Psoas muscle (tissue), 8 donors: ENCODE results near the gene SORBS2. TPM values are rescaled to one million over a fixed set of nuclear protein-coding genes. Genes with fewer than 3 reads are reported as not detected.

Experiments
- ATAC-seq, 4 donors: fragments of 200-7000 bp; cut with Tn5 transposase; one replicate each; pipeline ENCODE4 v1.9.1; 2020; ENCODE audit warnings: moderate library complexity in 3 of 4, mild to moderate bottlenecking in 2 of 4
- DNase-seq, 2 donors: peaks; one replicate each; pipeline ENCODE4 v3.0.0-alpha.2; 2020
- H3K27ac ChIP-seq: fragments of 200-600 bp; one replicate; pipeline ENCODE4 v1.8.0; 2022
- H3K27me3 ChIP-seq, 3 donors: fragments of 200-600 bp in 1 of 3; one replicate each; pipeline versions ENCODE4 v1.6.1 to v1.8.0; 2013 to 2022; ENCODE audit warnings: low read length in 2 of 3, mild to moderate bottlenecking in 2 of 3, moderate library complexity in 1 of 3; ENCODE audit not compliant: insufficient read depth in 3 of 3
- H3K36me3 ChIP-seq, 2 donors: fragments of 200-600 bp in 1 of 2; one replicate each; pipeline versions ENCODE4 v1.6.1 to v1.8.0; 2013 to 2022; ENCODE audit warnings: low read depth in 1 of 2, mild to moderate bottlenecking in 1 of 2, moderate library complexity in 1 of 2; ENCODE audit not compliant: insufficient read depth in 1 of 2
- H3K4me1 ChIP-seq: fragments of 200-600 bp; one replicate; pipeline ENCODE4 v1.8.0; 2022
- H3K4me3 ChIP-seq: fragments of 200-600 bp; one replicate; pipeline ENCODE4 v1.8.0; 2022; ENCODE audit warnings: mild to moderate bottlenecking
- H3K9me3 ChIP-seq: fragments of 200-600 bp; one replicate; pipeline ENCODE4 v1.8.0; 2022
- WGBS, 3 donors: extraction: QIAGEN DNeasy Blood & Tissue Kit; methylation state at CpG; one replicate each; pipeline versions ENCODE4 v1.1.6 to v1.1.7; 2013; 5-methylcytosine and 5-hydroxymethylcytosine counted together
- intact Hi-C, 2 donors: fragments of 100-400 bp; cut with DNase I; formaldehyde crosslinking; loops; one replicate each; pipeline versions ENCODE4 v1.11.0 to v1.14.2; 2022
- polyA plus RNA-seq, 3 donors: library from polyadenylated mRNA; stranded (reverse); fragments of 200-250 nt; gene quantifications; one replicate each; pipeline ENCODE4 v1.2.3, GENCODE V29; 2013
- total RNA-seq, 4 donors: library from RNA; stranded (reverse); fragmentation: NEBNext Ultra II Directional in 2 of 4; extraction: Animal tissue kit (Norgen Biotek cat#: 25700) in 2 of 4; gene quantifications; one replicate each; pipeline versions ENCODE4 v1.2.1 to v1.2.4, GENCODE V29; 2021 to 2023
- TF ChIP-seq, protein P1 (sequence below): fragments of 200-600 bp; IDR thresholded peaks from one replicate; pipeline ENCODE4 v1.8.0; 2022; ENCODE audit warnings: antibody characterized with exemption
- donor health status: healthy with polysubstance abuse.
- donor health status: DM: no; HTN: no; CAD: no; lungs with moderate emphysema.
- donor health status: Bipolar disorder and iron deficiency.
- donor health status: healthy.
- donor health status: DM: yes; HTN: yes; CAD: no.
- donor health status: DM: no; HTN: no; CAD: no.
- donor health status: DM: no; HTN: no; CAD: no.
- donor health status: DM: yes; HTN: yes; CAD: no.

Gene SORBS2
- total and polyA plus RNA-seq, 7 donors: 2.5 to 30.4 (median 7.2) TPM

DNA sequence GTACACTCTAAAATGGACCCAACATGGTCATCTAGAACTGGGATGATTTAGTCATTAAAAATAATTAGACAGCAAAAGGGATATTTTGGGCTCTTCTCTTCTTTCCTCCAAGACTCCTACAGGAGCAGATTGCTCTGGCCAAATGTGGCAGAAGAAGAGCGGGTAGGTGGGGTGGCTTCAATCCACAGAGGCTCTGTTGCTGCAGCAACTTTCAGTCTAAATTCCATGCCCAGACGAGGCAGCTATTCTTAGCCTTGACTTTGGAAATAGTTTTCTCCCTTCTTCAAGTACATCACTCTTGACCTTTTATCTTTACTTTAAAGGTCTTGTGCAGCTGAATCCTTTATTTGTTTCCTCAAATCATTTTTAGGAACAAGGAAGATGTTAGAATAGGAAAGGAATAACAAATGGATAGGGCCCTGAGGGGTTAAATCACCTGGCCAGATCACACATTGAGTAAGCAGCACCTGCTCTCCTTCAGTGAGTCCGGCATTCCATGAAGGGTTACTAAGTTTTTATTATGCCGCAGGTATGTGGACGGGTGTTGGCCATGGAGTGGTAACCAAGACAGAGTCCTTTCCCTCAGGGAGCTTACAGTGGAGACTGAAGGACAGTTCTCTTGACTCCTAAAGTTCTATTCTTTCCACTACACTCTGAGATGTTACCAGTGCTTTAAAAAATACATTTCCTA is 19.3 kb upstream of the SORBS2 start:
- H3K9me3 ChIP-seq: no peaks in the 10 kb centered on the region
- no peaks in the 10 kb centered on the region for H3K27me3 ChIP-seq
- intact Hi-C loops: no loop called here
- no peak for DNase-seq
- 78 to 80% (median 78%) methylated on average over 5 of the region's 5 CpGs for WGBS, 3 donors
- H3K4me3 ChIP-seq: no peak overlapping the region
- ATAC-seq: no peak
- no peaks in the 10 kb centered on the region for H3K4me1 ChIP-seq
- H3K36me3 ChIP-seq: no peaks in the 10 kb centered on the region
- TF ChIP-seq, protein P1, sequence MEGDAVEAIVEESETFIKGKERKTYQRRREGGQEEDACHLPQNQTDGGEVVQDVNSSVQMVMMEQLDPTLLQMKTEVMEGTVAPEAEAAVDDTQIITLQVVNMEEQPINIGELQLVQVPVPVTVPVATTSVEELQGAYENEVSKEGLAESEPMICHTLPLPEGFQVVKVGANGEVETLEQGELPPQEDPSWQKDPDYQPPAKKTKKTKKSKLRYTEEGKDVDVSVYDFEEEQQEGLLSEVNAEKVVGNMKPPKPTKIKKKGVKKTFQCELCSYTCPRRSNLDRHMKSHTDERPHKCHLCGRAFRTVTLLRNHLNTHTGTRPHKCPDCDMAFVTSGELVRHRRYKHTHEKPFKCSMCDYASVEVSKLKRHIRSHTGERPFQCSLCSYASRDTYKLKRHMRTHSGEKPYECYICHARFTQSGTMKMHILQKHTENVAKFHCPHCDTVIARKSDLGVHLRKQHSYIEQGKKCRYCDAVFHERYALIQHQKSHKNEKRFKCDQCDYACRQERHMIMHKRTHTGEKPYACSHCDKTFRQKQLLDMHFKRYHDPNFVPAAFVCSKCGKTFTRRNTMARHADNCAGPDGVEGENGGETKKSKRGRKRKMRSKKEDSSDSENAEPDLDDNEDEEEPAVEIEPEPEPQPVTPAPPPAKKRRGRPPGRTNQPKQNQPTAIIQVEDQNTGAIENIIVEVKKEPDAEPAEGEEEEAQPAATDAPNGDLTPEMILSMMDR: no peak
- H3K27ac ChIP-seq: no peak overlapping the region

DNA sequence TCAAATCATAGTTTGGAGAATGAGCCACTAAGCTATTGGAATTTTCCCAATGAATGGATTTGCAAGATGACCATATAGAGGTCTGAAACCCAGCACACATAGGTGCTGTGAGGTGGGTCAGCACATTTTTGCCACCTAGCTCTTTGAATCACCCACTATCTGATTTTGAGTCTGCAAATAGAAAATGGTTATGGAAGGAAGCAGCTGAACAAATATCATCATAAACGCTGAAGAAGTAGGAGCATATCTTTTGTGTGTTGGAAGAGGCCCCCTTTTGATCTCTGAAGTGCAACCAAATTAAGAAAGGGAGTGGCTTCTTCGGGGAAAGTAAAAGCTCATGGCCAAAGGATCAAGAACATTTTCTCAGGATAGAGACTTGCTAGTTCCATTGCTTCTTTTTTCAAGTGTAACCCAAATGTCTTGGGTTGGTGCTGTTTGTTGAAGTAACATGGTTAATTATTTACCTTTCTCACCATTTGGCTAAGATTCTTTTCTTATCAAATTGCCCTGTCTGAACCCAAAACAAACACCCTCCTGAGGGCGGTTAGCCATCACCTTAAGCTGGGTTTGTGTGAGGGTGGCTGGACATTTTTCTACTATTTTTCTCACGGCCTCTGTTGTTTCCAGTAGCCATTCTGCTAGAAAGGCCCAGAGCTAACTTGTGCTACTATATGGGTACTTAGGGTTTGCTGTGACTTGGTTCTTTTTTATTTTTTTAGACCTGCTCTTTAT is 18.4 kb upstream of the SORBS2 start:
- intact Hi-C loops: no loop called here
- WGBS, 3 donors: 71 to 74% (median 72%) methylated on average over 4 of the region's 4 CpGs
- Histone ChIP-seq H3K36me3 (no peaks in the 10 kb centered on the region), H3K27ac (no peak overlapping the region), H3K4me1 (no peaks in the 10 kb centered on the region), H3K9me3 (no peaks in the 10 kb centered on the region), H3K4me3 (no peak overlapping the region), H3K27me3 (no peaks in the 10 kb centered on the region)
- no peak for ATAC-seq
- TF ChIP-seq, protein P1: no peak
- no peak for DNase-seq

DNA sequence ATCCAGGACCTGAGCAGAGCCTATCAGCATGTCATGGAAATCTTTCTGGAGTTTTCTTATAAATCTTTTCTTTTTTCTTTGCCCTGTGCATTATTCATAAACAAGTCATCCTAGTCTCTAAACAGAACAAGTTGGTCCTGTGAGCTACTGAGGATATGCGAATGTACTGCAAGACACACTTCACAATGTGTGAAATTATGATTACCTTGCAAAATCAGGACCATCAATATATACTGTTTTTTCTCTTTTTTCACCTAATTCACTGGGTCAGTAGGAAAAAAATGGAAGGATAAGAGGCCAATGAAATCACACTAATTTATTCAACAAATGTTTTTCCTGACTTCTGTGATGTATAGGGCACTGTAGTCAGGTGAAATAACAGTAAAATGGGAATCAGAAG is 14.4 kb upstream of the SORBS2 start:
- Histone ChIP-seq H3K36me3 (no peaks in the 10 kb centered on the region), H3K4me3 (no peak overlapping the region), H3K9me3 (no peaks in the 10 kb centered on the region), H3K27me3 (no peaks in the 10 kb centered on the region), H3K27ac (no peak overlapping the region), H3K4me1 (no peaks in the 10 kb centered on the region)
- TF ChIP-seq, protein P1: no peak
- intact Hi-C loops: no loop called here
- ATAC-seq: no peak
- no peak for DNase-seq
- WGBS, 3 donors: 0 to 36% (median 2%) methylated on average over 1 of the region's 1 CpG

DNA sequence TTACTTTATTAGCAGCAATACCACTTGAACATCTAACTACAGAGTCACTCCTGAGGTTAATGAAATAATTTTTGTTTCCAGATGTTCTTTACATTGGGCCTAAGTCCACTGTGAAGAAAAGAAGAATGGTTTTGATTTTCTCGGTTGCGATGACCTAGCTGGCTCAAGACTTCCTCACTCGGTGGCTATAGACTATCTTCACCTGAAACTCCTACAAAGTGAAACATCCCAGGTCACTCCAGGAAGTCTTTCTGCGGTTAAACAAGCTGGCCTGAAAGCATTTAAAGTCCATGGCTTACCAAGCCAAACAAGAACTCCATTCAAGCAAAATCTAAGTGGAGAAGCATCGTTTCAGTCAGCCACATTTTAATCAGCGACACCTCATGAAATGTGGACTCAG is 13.7 kb upstream of the SORBS2 start:
- Histone ChIP-seq H3K27me3 (no peaks in the 10 kb centered on the region), H3K9me3 (no peaks in the 10 kb centered on the region), H3K36me3 (no peaks in the 10 kb centered on the region), H3K4me1 (no peaks in the 10 kb centered on the region), H3K4me3 (no peak overlapping the region), H3K27ac (no peak overlapping the region)
- DNase-seq (no peak), ATAC-seq (no peak)
- TF ChIP-seq, protein P1: no peak
- intact Hi-C loops: no loop called here
- 83 to 91% (median 87%) methylated on average over 6 of the region's 6 CpGs for whole genome bisulfite sequencing, 3 donors
